Measurements from ENCODE around the gene KCNK6. TPM values are rescaled to one million over a fixed set of nuclear protein-coding genes. Genes with fewer than 3 reads are reported as not detected.
"Not testable (repeated sequence)": the region's sequence is repeated elsewhere in the genome, so short reads cannot be mapped to it uniquely, and the experiment has no call there.

The KCNK6 gene
- total RNA-seq, 2 donors from 2014 or later, result 6.5 to 10.8 TPM

DNA sequence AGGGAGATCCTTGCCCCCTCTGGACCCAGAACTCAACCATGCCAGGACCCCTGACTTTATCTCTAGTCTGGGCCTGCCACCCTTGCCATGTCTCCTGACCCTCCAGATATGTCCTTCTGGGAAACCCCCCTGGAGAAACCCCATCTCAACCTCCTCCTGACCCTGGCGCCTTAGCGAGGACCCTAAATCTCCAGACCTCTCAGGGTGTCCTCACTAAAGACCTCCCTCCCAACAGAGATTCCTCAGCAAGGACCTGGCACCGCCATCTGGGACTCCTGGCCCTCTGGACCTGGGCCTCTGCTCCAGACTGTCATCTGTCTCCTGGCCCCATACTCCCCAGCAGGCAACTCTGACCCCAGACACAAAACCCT lies 1.3 kb downstream of the KCNK6 start:
- H3K4me3 Mint-ChIP-seq, result peak overlapping the region; percentile 92
- H3K9me3 ChIP-seq (ENCODE audit: control insufficient read depth, low read length, poor library complexity, severe bottlenecking), result no peaks in the 10 kb centered on the region
- peaks cover 3% of the 10 kb centered on the region for H3K36me3 Mint-ChIP-seq (ENCODE audit: low read depth)
- ATAC-seq (no peak), DNase-seq (no peak)
- H3K27ac Mint-ChIP-seq, result peak overlapping the region; percentile 89
- H3K4me1 Mint-ChIP-seq, result peaks cover 46% of the 10 kb centered on the region
- no peaks in the 10 kb centered on the region for H3K27me3 Mint-ChIP-seq

DNA sequence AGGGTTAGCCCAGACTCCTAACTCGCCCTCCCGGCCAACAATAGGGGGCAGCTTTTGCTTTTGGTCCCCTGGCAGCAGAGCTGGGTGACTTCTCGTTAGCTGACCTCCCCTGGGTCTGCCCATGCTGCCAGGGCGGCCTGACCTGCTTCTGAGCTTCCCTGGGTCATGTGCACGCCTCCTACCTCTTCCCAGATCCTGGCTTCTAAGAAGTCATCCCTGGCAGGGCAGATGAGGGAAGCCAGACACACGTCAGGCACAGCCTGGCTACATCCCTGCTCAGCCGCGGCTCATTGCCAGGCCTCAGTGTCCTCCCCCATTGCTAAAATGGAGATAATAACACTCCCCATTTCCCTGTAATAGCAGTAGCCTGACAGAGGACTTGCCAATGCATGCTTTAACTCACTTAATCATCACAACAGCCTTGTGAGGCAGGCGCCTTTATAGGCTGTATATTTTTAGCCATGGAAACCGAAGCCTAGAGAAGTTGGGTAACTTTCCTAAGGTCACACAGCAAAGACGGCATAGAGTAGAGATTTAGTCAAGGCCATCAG lies 2.1 kb downstream of the KCNK6 start:
- no peak for DNase-seq
- H3K36me3 Mint-ChIP-seq (ENCODE audit: low read depth), result peaks cover 3% of the 10 kb centered on the region
- H3K4me3 Mint-ChIP-seq, result peak overlapping the region; percentile 92
- peak overlapping the region; percentile 89 for H3K27ac Mint-ChIP-seq
- H3K27me3 Mint-ChIP-seq, result no peaks in the 10 kb centered on the region
- peaks cover 42% of the 10 kb centered on the region for H3K4me1 Mint-ChIP-seq
- no peak for ATAC-seq
- no peaks in the 10 kb centered on the region for H3K9me3 ChIP-seq (ENCODE audit: control insufficient read depth, low read length, poor library complexity, severe bottlenecking)

DNA sequence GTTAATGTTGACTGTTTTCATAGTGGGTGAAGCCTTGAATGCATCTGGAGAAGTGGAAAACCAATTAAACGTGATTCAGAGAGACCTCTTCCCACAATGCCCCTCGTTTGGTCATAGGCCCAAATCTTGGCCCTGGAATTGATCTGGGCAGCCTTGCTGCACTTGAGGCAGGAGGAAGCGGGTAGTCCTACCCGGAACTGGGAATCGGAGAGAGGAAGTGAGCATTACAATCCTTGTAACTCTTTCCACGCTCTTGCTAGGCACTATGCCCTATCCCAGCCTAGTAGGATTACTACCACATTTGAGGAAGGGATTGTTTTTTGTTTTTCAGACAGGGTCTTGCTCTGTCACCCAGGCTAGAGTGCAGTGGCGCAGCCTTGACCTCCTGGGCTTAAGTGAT lies 3.6 kb downstream of the KCNK6 start:
- no peaks in the 10 kb centered on the region for H3K27me3 Mint-ChIP-seq
- H3K9me3 ChIP-seq (ENCODE audit: control insufficient read depth, low read length, poor library complexity, severe bottlenecking), result no peaks in the 10 kb centered on the region
- no peak overlapping the region for H3K4me3 Mint-ChIP-seq
- DNase-seq, result no peak
- H3K4me1 Mint-ChIP-seq, result peaks cover 35% of the 10 kb centered on the region
- ATAC-seq, result no peak
- H3K36me3 Mint-ChIP-seq (ENCODE audit: low read depth), result peaks cover 9% of the 10 kb centered on the region
- H3K27ac Mint-ChIP-seq, result peak overlapping the region; percentile 3

DNA sequence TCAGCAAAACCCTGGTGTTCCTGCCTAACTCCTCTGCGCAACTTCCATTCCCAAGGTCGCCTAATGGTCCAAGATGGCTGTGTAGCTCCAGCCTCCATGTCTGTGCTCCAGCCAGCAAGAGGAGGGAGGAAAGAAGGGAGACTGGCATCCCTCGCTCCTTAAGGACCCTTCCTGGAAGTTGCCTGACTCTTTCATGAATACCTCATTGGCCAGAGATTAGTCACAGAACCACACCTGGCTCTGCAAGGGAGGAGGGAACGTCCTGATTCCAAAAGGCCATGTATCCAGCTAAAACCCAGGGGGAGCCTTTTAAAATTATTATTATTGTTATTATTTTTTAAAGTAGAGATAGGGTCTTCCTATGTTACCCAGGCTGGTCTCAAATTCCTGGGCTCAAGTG lies 4.8 kb downstream of the KCNK6 start:
- DNase-seq (no peak), ATAC-seq (no peak)
- Mint-ChIP-seq H3K27ac (no peak overlapping the region), H3K36me3 (ENCODE audit: low read depth) (peaks cover 9% of the 10 kb centered on the region), H3K4me1 (peaks cover 30% of the 10 kb centered on the region), H3K27me3 (no peaks in the 10 kb centered on the region), H3K4me3 (no peak overlapping the region)
- H3K9me3 ChIP-seq (ENCODE audit: control insufficient read depth, low read length, poor library complexity, severe bottlenecking), result no peaks in the 10 kb centered on the region

DNA sequence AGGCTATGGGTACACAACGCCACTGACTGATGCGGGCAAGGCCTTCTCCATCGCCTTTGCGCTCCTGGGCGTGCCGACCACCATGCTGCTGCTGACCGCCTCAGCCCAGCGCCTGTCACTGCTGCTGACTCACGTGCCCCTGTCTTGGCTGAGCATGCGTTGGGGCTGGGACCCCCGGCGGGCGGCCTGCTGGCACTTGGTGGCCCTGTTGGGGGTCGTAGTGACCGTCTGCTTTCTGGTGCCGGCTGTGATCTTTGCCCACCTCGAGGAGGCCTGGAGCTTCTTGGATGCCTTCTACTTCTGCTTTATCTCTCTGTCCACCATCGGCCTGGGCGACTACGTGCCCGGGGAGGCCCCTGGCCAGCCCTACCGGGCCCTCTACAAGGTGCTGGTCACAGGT lies 6.9 kb downstream of the KCNK6 start:
- ATAC-seq, result no peak
- H3K9me3 ChIP-seq (ENCODE audit: control insufficient read depth, low read length, poor library complexity, severe bottlenecking), result no peaks in the 10 kb centered on the region
- Mint-ChIP-seq H3K4me3 (no peak overlapping the region), H3K27ac (peak overlapping the region; percentile 51), H3K4me1 (peaks cover 18% of the 10 kb centered on the region), H3K27me3 (no peaks in the 10 kb centered on the region), H3K36me3 (ENCODE audit: low read depth) (peaks cover 9% of the 10 kb centered on the region)
- no peak for DNase-seq

DNA sequence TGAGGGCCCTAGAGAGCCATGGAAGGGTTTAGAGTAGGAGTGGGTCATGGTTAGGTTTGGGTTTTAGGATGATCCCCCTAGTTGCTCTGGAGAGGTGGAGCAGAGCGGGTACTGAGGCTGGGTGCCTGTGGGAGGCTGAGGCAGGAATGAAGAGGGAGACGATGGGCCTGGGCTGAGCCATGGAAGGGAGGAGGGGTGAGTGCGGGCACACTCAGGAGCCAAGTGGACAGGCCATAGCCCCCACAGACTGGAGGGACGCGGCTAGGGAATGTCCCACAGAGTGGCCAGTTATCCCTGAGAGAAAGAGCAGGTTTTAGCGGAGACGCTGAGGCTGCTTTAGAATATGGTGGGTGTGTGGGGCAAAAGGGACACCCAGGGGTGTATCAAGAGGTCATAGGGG lies 10.0 kb downstream of the KCNK6 start:
- no peaks in the 10 kb centered on the region for H3K9me3 ChIP-seq (ENCODE audit: control insufficient read depth, low read length, poor library complexity, severe bottlenecking)
- H3K4me1 Mint-ChIP-seq, result peaks cover 4% of the 10 kb centered on the region
- no peaks in the 10 kb centered on the region for H3K27me3 Mint-ChIP-seq
- H3K36me3 Mint-ChIP-seq (ENCODE audit: low read depth), result peaks cover 9% of the 10 kb centered on the region
- DNase-seq (no peak), ATAC-seq (no peak)
- H3K4me3 Mint-ChIP-seq, result no peak overlapping the region
- no peak overlapping the region for H3K27ac Mint-ChIP-seq

DNA sequence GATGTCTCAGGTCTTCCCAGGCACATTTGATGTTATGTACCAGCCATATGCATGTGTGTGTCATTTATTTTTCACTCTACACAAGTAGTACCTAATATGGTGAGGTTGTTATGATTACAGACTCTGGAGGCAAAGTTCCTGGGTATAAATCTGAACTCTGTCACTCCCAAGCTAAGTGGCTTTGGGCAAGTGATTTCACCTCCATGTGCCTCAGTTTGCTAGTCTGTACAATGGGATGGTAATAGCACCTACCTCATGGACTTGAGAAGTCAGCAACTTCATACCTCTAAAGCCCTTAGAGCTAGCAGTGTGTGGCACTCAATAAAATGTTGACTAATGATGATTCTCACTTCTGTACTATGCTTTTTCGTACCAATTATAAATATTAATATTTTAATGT lies 12.1 kb downstream of the KCNK6 start:
- Mint-ChIP-seq H3K4me3 (no peak overlapping the region), H3K4me1 (peaks cover 15% of the 10 kb centered on the region), H3K27ac (no peak overlapping the region), H3K27me3 (no peaks in the 10 kb centered on the region), H3K36me3 (ENCODE audit: low read depth) (peaks cover 6% of the 10 kb centered on the region)
- ATAC-seq (no peak), DNase-seq (no peak)
- no peaks in the 10 kb centered on the region for H3K9me3 ChIP-seq (ENCODE audit: control insufficient read depth, low read length, poor library complexity, severe bottlenecking)

DNA sequence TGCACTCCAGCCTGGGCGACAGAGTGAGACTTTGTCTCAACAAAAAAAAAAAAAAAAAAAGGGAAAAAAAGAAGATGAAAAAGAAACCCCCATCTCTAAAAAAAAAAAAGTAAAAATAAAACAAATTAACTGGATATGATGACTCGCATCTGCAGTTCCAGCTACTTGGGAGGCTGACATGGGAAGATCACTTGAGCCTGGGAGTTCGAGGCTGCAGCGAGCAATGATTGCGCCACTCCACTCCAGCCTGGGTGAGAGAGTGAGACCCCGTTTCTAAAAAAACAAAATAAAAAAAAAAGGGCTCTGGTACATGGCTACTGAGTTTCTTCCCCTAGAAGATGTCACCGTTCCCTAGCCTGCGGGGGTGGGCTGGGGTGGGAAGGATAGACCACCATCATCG lies 13.6 kb downstream of the KCNK6 start:
- Mint-ChIP-seq H3K27ac (no peak overlapping the region), H3K36me3 (ENCODE audit: low read depth) (no peaks in the 10 kb centered on the region), H3K27me3 (no peaks in the 10 kb centered on the region), H3K4me1 (peaks cover 17% of the 10 kb centered on the region), H3K4me3 (no peak overlapping the region)
- H3K9me3 ChIP-seq (ENCODE audit: control insufficient read depth, low read length, poor library complexity, severe bottlenecking), result no peaks in the 10 kb centered on the region
- DNase-seq (no peak), ATAC-seq (no peak)

DNA sequence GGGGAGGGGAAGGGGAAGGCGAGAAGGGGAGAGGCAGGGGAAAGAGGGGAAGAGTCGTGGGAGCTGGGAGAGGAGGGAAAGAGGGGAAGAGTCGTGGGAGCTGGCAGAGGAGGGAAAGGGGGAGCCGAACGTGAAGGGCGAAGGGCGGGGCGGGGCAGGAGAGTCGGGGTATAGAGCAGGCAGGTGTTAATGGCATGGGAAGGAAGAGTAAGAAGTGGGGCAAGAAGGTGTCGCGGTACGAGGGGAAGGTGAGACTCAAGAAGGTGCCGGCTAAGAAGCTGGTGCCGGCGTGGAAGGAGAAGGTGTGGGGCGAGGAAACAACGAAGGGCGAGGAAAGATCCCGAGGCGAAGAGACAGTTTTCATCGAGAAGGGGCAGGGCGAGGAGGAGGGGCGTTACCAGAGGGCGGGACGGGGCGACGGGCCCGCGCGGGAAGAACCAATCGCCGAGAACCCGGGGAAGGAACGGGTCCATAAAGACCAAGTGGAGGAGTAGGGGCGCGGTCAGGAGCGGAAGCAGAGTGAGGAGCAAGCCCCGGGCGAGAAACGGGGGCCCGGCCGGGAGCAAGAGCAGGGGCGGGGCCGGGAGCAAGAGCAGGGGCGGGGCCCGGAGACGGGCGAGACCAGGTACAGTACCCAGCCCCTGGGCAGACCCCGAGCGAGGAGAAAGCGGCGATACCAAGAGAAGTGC lies 16.4 kb downstream of the KCNK6 start:
- Mint-ChIP-seq H3K27me3 (no peaks in the 10 kb centered on the region), H3K4me1 (peaks cover 21% of the 10 kb centered on the region), H3K27ac (peak overlapping the region; percentile 95), H3K36me3 (ENCODE audit: low read depth) (peaks cover 3% of the 10 kb centered on the region), H3K4me3 (peak overlapping the region; percentile 99)
- ATAC-seq (peak; percentile 74), DNase-seq (peak; percentile 86 to 92 (median 87))
- no peaks in the 10 kb centered on the region for H3K9me3 ChIP-seq (ENCODE audit: control insufficient read depth, low read length, poor library complexity, severe bottlenecking)

DNA sequence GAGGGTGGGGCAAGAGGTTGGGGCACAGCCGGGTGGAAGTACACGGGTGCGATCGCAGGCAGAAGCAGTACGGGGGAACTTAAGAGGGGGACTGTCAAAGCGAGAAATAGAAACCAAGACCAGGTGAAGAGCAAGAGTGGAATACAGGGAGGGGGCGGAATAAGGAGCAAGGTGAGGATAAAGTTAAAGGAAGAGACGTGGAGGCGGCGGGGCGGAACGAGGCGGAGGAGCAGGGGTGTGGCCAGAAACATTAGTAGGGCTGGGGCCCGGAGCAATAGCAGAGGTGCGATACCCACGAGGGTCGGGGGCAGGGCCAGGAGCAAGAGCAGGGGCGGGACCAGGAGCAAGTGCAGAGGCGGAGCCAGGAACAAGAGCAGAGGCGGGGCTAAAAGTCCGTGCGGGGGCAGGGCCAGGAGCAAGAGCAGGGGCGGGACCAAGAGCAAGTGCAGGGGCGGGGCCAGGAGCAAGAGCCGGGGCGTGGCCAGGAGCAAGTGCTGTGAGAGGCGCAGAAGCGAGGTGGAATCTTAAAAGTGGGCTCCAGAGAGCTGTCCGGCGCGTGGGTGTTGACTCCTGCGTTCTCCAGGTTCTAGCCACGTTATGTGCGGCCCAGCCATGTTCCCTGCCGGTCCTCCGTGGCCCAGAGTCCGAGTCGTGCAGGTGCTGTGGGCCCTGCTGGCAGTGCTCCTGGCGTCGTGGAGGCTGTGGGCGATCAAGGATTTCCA lies 17.2 kb downstream of the KCNK6 start:
- no peaks in the 10 kb centered on the region for H3K9me3 ChIP-seq (ENCODE audit: control insufficient read depth, low read length, poor library complexity, severe bottlenecking)
- H3K4me3 Mint-ChIP-seq, result peak overlapping the region; percentile 99
- peaks cover 6% of the 10 kb centered on the region for H3K36me3 Mint-ChIP-seq (ENCODE audit: low read depth)
- H3K27ac Mint-ChIP-seq, result peak overlapping the region; percentile 95
- ATAC-seq, result peak; percentile 73
- no peaks in the 10 kb centered on the region for H3K27me3 Mint-ChIP-seq
- peak; percentile 91 to 94 (median 91) for DNase-seq
- peaks cover 23% of the 10 kb centered on the region for H3K4me1 Mint-ChIP-seq

DNA sequence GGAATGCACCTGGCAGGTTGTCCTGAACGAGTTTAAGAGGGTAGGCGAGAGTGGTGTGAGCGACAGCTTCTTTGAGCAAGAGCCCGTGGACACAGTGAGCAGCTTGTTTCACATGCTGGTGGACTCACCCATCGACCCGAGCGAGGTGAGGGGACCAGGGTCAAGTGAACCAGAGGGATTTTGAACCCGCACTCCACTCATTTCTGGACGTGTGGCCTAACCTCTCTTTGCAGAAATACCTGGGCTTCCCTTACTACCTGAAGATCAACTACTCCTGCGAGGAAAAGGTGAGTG lies 17.7 kb downstream of the KCNK6 start:
- peaks cover 6% of the 10 kb centered on the region for H3K36me3 Mint-ChIP-seq (ENCODE audit: low read depth)
- peak overlapping the region; percentile 99 for H3K4me3 Mint-ChIP-seq
- H3K27ac Mint-ChIP-seq, result peak overlapping the region; percentile 95
- H3K9me3 ChIP-seq (ENCODE audit: control insufficient read depth, low read length, poor library complexity, severe bottlenecking), result no peaks in the 10 kb centered on the region
- H3K27me3 Mint-ChIP-seq, result no peaks in the 10 kb centered on the region
- DNase-seq, result no peak
- H3K4me1 Mint-ChIP-seq, result peaks cover 23% of the 10 kb centered on the region
- ATAC-seq, result no peak

DNA sequence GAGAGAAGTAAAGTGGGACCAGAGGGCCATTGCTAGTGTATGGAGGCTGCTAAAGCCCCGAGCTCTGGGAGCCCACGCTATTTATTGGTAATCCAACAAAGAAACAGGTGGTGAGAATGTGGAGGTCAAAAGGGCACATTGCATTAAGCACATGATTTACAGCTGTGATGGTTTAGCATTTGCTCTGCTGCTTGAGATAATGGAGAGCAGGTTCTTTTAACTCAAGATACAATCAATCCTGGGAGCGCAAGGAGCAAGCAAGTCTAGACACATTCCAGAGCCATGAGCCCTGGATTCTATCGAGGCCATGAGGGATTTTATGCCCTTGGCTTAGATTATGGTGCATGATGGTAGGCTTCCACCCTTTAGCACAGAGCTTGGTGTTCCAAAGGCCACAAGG lies 19.4 kb downstream of the KCNK6 start:
- not testable (repeated sequence) for H3K27ac Mint-ChIP-seq; DNase-seq; H3K9me3 ChIP-seq (ENCODE audit: control insufficient read depth, low read length, poor library complexity, severe bottlenecking); H3K4me3 Mint-ChIP-seq; H3K36me3 Mint-ChIP-seq (ENCODE audit: low read depth); ATAC-seq; H3K27me3 Mint-ChIP-seq
- H3K4me1 Mint-ChIP-seq, result peaks cover 24% of the 10 kb centered on the region

DNA sequence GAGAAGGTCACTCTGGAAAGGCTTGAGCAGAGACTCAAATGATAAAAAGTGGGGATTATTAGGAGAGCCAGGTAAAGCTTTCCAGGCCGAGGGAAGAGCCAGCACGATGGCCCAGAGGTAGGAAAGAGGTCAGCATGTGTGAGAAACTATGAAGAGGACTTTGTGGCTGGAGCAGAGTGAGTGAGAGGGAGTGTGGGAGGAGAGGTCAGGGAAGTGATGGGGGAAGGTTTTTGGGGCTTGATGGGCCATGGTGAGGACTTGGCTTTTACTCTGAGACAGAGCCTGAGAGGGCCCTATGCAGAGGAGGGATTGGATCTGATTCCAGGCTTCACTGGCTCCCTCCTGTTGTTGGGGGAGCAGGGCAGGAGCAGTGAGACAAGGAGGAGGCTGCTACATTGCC lies 21.3 kb downstream of the KCNK6 start:
- DNase-seq (no peak), ATAC-seq (no peak)
- peaks cover 9% of the 10 kb centered on the region for H3K36me3 Mint-ChIP-seq (ENCODE audit: low read depth)
- no peak overlapping the region for H3K27ac Mint-ChIP-seq
- H3K4me3 Mint-ChIP-seq, result no peak overlapping the region
- H3K4me1 Mint-ChIP-seq, result peaks cover 23% of the 10 kb centered on the region
- H3K27me3 Mint-ChIP-seq, result no peaks in the 10 kb centered on the region
- H3K9me3 ChIP-seq (ENCODE audit: control insufficient read depth, low read length, poor library complexity, severe bottlenecking), result no peaks in the 10 kb centered on the region

DNA sequence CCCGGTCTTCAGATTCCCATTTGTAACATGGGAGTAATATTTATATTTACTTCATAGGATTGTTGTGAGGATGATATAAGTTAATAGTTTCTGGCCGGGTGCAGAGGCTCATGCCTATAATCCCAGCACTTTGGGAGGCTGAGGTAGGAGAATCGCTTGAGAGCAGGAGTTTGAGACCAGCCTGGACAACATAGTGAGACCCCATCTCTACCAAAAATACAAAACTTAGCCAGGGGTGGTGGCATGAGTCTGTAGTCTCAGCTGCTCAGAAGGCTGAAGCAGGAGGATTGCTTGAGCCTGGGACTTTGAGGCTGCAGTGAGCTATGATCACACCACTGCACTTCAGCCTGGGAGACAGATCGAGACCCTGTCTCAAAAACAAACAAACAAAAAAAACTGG lies 27.2 kb downstream of the KCNK6 start:
- H3K9me3 ChIP-seq (ENCODE audit: control insufficient read depth, low read length, poor library complexity, severe bottlenecking), result no peaks in the 10 kb centered on the region
- ATAC-seq (no peak), DNase-seq (no peak)
- Mint-ChIP-seq H3K4me3 (no peak overlapping the region), H3K36me3 (ENCODE audit: low read depth) (peaks cover 3% of the 10 kb centered on the region), H3K4me1 (peaks cover 5% of the 10 kb centered on the region), H3K27ac (no peak overlapping the region), H3K27me3 (no peaks in the 10 kb centered on the region)

Measured in T-helper 17 cell (primary cell).